ENCODE measurements around the gene NAALADL2.

GRCh38 chr3:175258763-175259162, 399.6 kb downstream of the NAALADL2 start:
- TF ChIP-seq EZH2 (IDR thresholded peaks at IDR 0.05) (no peak), POLR2AphosphoS5 (IDR thresholded peaks at IDR 0.05; ENCODE audit: borderline replicate concordance, low read depth, low read length) (no peak)
